IMR-90 (cell line): ENCODE measurements around the gene FAF1. TPM values are rescaled to one million over a fixed set of nuclear protein-coding genes. Genes with fewer than 3 reads are reported as not detected.
A peak's percentile ranks its signal among the peaks of the same experiment; 100 is the strongest.

Experiments
- ATAC-seq: fragments of 200-7000 bp; cut with Tn5 transposase; 2 replicates; pipeline ENCODE4 v1.9.1; 2020; ENCODE audit warnings: low read depth, mild to moderate bottlenecking, moderate library complexity
- BruUV-seq: library from RNA; stranded (reverse); fragments of 400-500 nt; replicated peaks from 2 replicates; lab custom pipeline; 2021; lab: Mats Ljungman, UMichigan
- CTCF ChIA-PET: fragments of 300-600 bp; formaldehyde crosslinking; extraction: SDS; loops from one replicate; lab custom pipeline; 2021; ENCODE audit warnings: antibody characterized with exemption; lab: Yijun Ruan, JAX
- POLR2A ChIA-PET: fragments of 300-600 bp; sonication (Branson Sonifier 250); formaldehyde crosslinking; loops from one replicate; lab custom pipeline; 2022; ENCODE audit warnings: antibody characterized with exemption; ENCODE audit not compliant: unreplicated experiment; lab: Charles Lee
- DNase-seq: peaks from one replicate; pipeline ENCODE4 v3.0.0; 2013
- H2AFZ ChIP-seq: replicated peaks from 2 replicates; pipeline ENCODE3; 2013; ENCODE audit warnings: low read length, mild to moderate bottlenecking; ENCODE audit not compliant: poor library complexity
- H2AK5ac ChIP-seq: 2 replicates; pipeline ENCODE4 v1.6.1; 2013; ENCODE audit warnings: low read depth, low read length, inconsistent platforms
- H2AK9ac ChIP-seq: replicated peaks from 2 replicates; pipeline ENCODE3; 2013; ENCODE audit warnings: mild to moderate bottlenecking, low read depth, low read length, moderate library complexity; ENCODE audit not compliant: poor library complexity
- H2BK120ac ChIP-seq: 2 replicates; pipeline ENCODE4 v1.6.1; 2013; ENCODE audit warnings: low read depth, low read length, inconsistent platforms
- H2BK15ac ChIP-seq: 3 replicates; pipeline ENCODE4 v1.6.1; 2013; ENCODE audit warnings: low read depth, low read length, inconsistent platforms
- H2BK20ac ChIP-seq: 2 replicates; pipeline ENCODE4 v1.6.1; 2013; ENCODE audit warnings: low read depth, mild to moderate bottlenecking, inconsistent platforms, low read length, moderate library complexity
- H2BK5ac ChIP-seq: 2 replicates; pipeline ENCODE4 v1.6.1; 2013; ENCODE audit warnings: mild to moderate bottlenecking, low read depth, low read length, inconsistent platforms; ENCODE audit not compliant: poor library complexity, severe bottlenecking
- H3K14ac ChIP-seq: replicated peaks from 2 replicates; pipeline ENCODE4 v1.6.1; 2013; ENCODE audit warnings: low read depth, low read length, inconsistent platforms
- H3K18ac ChIP-seq: 2 replicates; pipeline ENCODE4 v1.6.1; 2013; ENCODE audit warnings: low read depth, low read length, control low read depth
- H3K23ac ChIP-seq: 2 replicates; pipeline ENCODE4 v1.6.1; 2013; ENCODE audit warnings: low read depth, low read length, inconsistent platforms
- H3K27ac ChIP-seq: 2 replicates; pipeline ENCODE4 v1.5.1; 2013; ENCODE audit warnings: mild to moderate bottlenecking, control low read depth, low read length; ENCODE audit not compliant: insufficient read depth
- H3K27me3 ChIP-seq: 2 replicates; pipeline ENCODE4 v1.6.1; 2013; ENCODE audit warnings: low read length; ENCODE audit not compliant: control insufficient read depth, insufficient read depth
- H3K36me3 ChIP-seq: 2 replicates; pipeline ENCODE4 v1.6.1; 2013; ENCODE audit warnings: low read length, mixed read lengths; ENCODE audit not compliant: control insufficient read depth, insufficient read depth
- H3K4ac ChIP-seq: 2 replicates; pipeline ENCODE4 v1.6.1; 2013; ENCODE audit warnings: low read depth, low read length, inconsistent platforms
- H3K4me1 ChIP-seq: 2 replicates; pipeline ENCODE4 v1.6.1; 2013; ENCODE audit warnings: low read length, mixed read lengths; ENCODE audit not compliant: control insufficient read depth, insufficient read depth
- H3K4me2 ChIP-seq: 2 replicates; pipeline ENCODE4 v1.6.1; 2013; ENCODE audit warnings: low read depth, mild to moderate bottlenecking, control low read depth, low read length, moderate library complexity
- H3K4me3 ChIP-seq: 2 replicates; pipeline ENCODE4 v1.5.1; 2013; ENCODE audit warnings: low read depth, mild to moderate bottlenecking, control low read depth, low read length, moderate library complexity; ENCODE audit not compliant: insufficient read depth
- H3K56ac ChIP-seq: 2 replicates; pipeline ENCODE4 v1.6.1; 2013; ENCODE audit warnings: low read length, inconsistent platforms; ENCODE audit not compliant: insufficient read depth; ENCODE audit errors: extremely low read depth
- H3K79me1 ChIP-seq, 2 experiments: 2 replicates each; pipeline ENCODE4 v1.6.1; 2013; ENCODE audit warnings: low read length in 2 of 2, inconsistent platforms in 1 of 2, low read depth in 1 of 2
- H3K9ac ChIP-seq: 2 replicates; pipeline ENCODE4 v1.6.1; 2013; ENCODE audit warnings: low read depth, low read length, control low read depth
- H3K9me1 ChIP-seq: 2 replicates; pipeline ENCODE4 v1.6.1; 2013; ENCODE audit warnings: low read length, inconsistent platforms; ENCODE audit not compliant: insufficient read depth
- H3K9me3 ChIP-seq: 2 replicates; pipeline ENCODE4 v1.6.1; 2013; ENCODE audit warnings: low read length; ENCODE audit not compliant: control insufficient read depth, insufficient read depth
- H4K20me1 ChIP-seq: 2 replicates; pipeline ENCODE4 v1.6.1; 2013; ENCODE audit warnings: low read length, inconsistent platforms; ENCODE audit not compliant: insufficient read depth
- H4K5ac ChIP-seq: 2 replicates; pipeline ENCODE4 v1.6.1; 2013; ENCODE audit warnings: mild to moderate bottlenecking, low read depth, low read length, control low read depth
- H4K8ac ChIP-seq, 2 experiments: 2 replicates each; pipeline ENCODE4 v1.6.1; 2013; ENCODE audit warnings: low read depth in 2 of 2, low read length in 2 of 2, control low read depth in 1 of 2, inconsistent platforms in 1 of 2
- H4K91ac ChIP-seq: 2 replicates; pipeline ENCODE4 v1.6.1; 2013; ENCODE audit warnings: low read depth, low read length, inconsistent platforms; ENCODE audit not compliant: insufficient read depth
- CEBPB ChIP-seq: IDR thresholded peaks from 2 replicates; pipeline ENCODE4 v1.6.1; 2012; ENCODE audit warnings: low read depth, low read length, improper control_type of control experiment
- MAFK ChIP-seq: IDR thresholded peaks from 2 replicates; pipeline ENCODE4 v1.6.1; 2012; ENCODE audit warnings: low read depth, low read length, improper control_type of control experiment
- POLR2A ChIP-seq: IDR thresholded peaks from 2 replicates; pipeline ENCODE4 v1.6.1; 2012; ENCODE audit warnings: mild to moderate bottlenecking, low read depth, low read length
- SMC3 ChIP-seq: fragments of 150-350 bp; IDR thresholded peaks from 2 replicates; pipeline ENCODE4 v1.6.1; 2016; ENCODE audit warnings: low read depth, mild to moderate bottlenecking, antibody characterized with exemption, low read length, moderate library complexity
- WGBS, 2 experiments: methylation state at CpG; one replicate each; pipeline versions ENCODE4 v1.1.5 to v1.1.7; 2013; ENCODE audit warnings: missing lambda C conversion rate in 2 of 2; ENCODE audit not compliant: insufficient read length in 1 of 2; ENCODE audit errors: extremely low coverage in 2 of 2; 5-methylcytosine and 5-hydroxymethylcytosine counted together
- dilution Hi-C: fragments of 300-500 bp; cut with HindIII; formaldehyde crosslinking; loops from one replicate; pipeline ENCODE4 v1.14.3; 2018; ENCODE audit warnings: low sequenced_read_pairs; ENCODE audit not compliant: unreplicated experiment
- in situ Hi-C: fragments of 300-500 bp; cut with MboI; formaldehyde crosslinking; loops from 3 replicates; pipeline ENCODE4 v1.14.3; 2019; ENCODE audit warnings: low sequenced_read_pairs, inconsistent platforms, mixed read lengths
- intact Hi-C: fragments of 100-400 bp; cut with micrococcal nuclease; formaldehyde crosslinking; loops from 2 replicates; pipeline ENCODE4 v1.10.0; 2022
- polyA plus RNA-seq, 3 experiments: library from polyadenylated mRNA; depleted of rRNA; stranded (reverse); fragments of >200 nt; gene quantifications; 2 replicates each; pipeline ENCODE4 v1.2.3, GENCODE V29; 2012; ENCODE audit warnings: low replicate concordance in 1 of 3
- total RNA-seq: library from RNA; depleted of rRNA; stranded (reverse); fragments of >200 nt; gene quantifications from 2 replicates; pipeline ENCODE4 v1.2.3, GENCODE V29; 2012

The FAF1 gene
- total and polyA plus RNA-seq, 2 of the 4 experiments (the other 2 are of a cell fraction): 18.8 to 72.9 TPM

GRCh38 chr1:50742523-50742922 lies 217.5 kb downstream of the FAF1 start:
- Histone ChIP-seq H3K9me1 (no peaks in the 10 kb centered on the region), H3K18ac (no peak overlapping the region), H4K91ac (no peak overlapping the region), H3K27me3 (no peaks in the 10 kb centered on the region), H2BK5ac (no peak overlapping the region), H4K20me1 (no peaks in the 10 kb centered on the region), H2BK20ac (no peak overlapping the region), H3K79me1 (no peaks in the 10 kb centered on the region), H2AFZ (no peak overlapping the region), H4K8ac (no peak overlapping the region), H3K14ac (no peak overlapping the region), H3K9me3 (no peaks in the 10 kb centered on the region), H2AK9ac (no peak overlapping the region), H3K27ac (no peak overlapping the region), H3K56ac (no peak overlapping the region), H3K4me1 (0 out of 2 replicates have a peak, but pooled peaks cover 1% of the 10 kb centered on the region), H2BK120ac (no peak overlapping the region), H3K9ac (no peak overlapping the region), H3K36me3 (no peaks in the 10 kb centered on the region; the same call in 1 of the 2 replicates), H3K23ac (no peak overlapping the region), H2BK15ac (no peak overlapping the region), H4K5ac (no peak overlapping the region), H3K4ac (no peak overlapping the region), H2AK5ac (no peak overlapping the region), H3K4me3 (no peak overlapping the region), H3K4me2 (no peak overlapping the region)
- TF ChIP-seq CEBPB (no peak), SMC3 (no peak), POLR2A (no peak), MAFK (peak; percentile 88)
- CTCF ChIA-PET: no interaction called here
- WGBS, 2 experiments: no CpG with 5 or more reads among the region's 3 CpGs
- POLR2A ChIA-PET: no interaction called here
- ATAC-seq (peak; percentile 40), DNase-seq (peak; percentile 41)
- BruUV-seq: no TSS peak
- in situ Hi-C loops (no loop called here), dilution Hi-C loops (no loop called here), intact Hi-C loops (no loop called here)
